ENCODE results near the gene CCNL2. TPM values are rescaled to one million over a fixed set of nuclear protein-coding genes. Genes with fewer than 3 reads are reported as not detected.
A peak's percentile ranks its signal among the peaks of the same experiment; 100 is the strongest.

CCNL2 gene
- total RNA-seq, 1 experiment from 2014 or later, result 142 TPM

- TF ChIP-seq ZBTB21 (CRISPR knock-in tag; IDR thresholded peaks at IDR 0.05; ENCODE audit: borderline replicate concordance) (no peak), SMAD3 (CRISPR knock-in tag; IDR thresholded peaks at IDR 0.05; ENCODE audit: borderline replicate concordance) (no peak), FOXK1 (CRISPR knock-in tag; IDR thresholded peaks at IDR 0.05) (peak; percentile 65), ZNF317 (CRISPR knock-in tag; IDR thresholded peaks at IDR 0.05; ENCODE audit: borderline replicate concordance, low read depth) (no peak), USF2 (CRISPR knock-in tag; IDR thresholded peaks at IDR 0.05) (no peak), JUN (CRISPR knock-in tag; IDR thresholded peaks at IDR 0.05) (no peak), SOX15 (CRISPR knock-in tag; IDR thresholded peaks at IDR 0.05) (no peak), ZNF416 (CRISPR knock-in tag; IDR thresholded peaks at IDR 0.05) (no peak), CREM (CRISPR knock-in tag; IDR thresholded peaks at IDR 0.05) (no peak), ETV6 (CRISPR knock-in tag; IDR thresholded peaks at IDR 0.05) (peak; percentile 61; the same call in 1 of the 2 replicates), SP1 (CRISPR knock-in tag; conservative IDR thresholded peaks at IDR 0.05) (no peak), AFF4 (CRISPR knock-in tag; IDR thresholded peaks at IDR 0.05; ENCODE audit: borderline replicate concordance) (no peak), ZNF138 (CRISPR knock-in tag; conservative IDR thresholded peaks at IDR 0.05) (no peak), ZNF532 (CRISPR knock-in tag; IDR thresholded peaks at IDR 0.05; ENCODE audit: borderline replicate concordance) (no peak), RORB (CRISPR knock-in tag; IDR thresholded peaks at IDR 0.05) (no peak), TP53 (CRISPR knock-in tag; IDR thresholded peaks at IDR 0.05) (no peak), NR3C1 (CRISPR knock-in tag; conservative IDR thresholded peaks at IDR 0.05; ENCODE audit: low read depth) (no peak), IRF1 (CRISPR knock-in tag; IDR thresholded peaks at IDR 0.05) (no peak)
- TF ChIP-seq, protein P1, sequence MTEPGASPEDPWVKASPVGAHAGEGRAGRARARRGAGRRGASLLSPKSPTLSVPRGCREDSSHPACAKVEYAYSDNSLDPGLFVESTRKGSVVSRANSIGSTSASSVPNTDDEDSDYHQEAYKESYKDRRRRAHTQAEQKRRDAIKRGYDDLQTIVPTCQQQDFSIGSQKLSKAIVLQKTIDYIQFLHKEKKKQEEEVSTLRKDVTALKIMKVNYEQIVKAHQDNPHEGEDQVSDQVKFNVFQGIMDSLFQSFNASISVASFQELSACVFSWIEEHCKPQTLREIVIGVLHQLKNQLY (CRISPR knock-in tag; IDR thresholded peaks at IDR 0.05), result no peak
- TF ChIP-seq, protein P2, sequence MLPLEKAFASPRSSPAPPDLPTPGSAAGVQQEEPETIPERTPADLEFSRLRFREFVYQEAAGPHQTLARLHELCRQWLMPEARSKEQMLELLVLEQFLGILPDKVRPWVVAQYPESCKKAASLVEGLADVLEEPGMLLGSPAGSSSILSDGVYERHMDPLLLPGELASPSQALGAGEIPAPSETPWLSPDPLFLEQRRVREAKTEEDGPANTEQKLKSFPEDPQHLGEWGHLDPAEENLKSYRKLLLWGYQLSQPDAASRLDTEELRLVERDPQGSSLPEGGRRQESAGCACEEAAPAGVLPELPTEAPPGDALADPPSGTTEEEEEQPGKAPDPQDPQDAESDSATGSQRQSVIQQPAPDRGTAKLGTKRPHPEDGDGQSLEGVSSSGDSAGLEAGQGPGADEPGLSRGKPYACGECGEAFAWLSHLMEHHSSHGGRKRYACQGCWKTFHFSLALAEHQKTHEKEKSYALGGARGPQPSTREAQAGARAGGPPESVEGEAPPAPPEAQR (CRISPR knock-in tag; IDR thresholded peaks at IDR 0.05), result no peak
- TF ChIP-seq, protein P3, sequence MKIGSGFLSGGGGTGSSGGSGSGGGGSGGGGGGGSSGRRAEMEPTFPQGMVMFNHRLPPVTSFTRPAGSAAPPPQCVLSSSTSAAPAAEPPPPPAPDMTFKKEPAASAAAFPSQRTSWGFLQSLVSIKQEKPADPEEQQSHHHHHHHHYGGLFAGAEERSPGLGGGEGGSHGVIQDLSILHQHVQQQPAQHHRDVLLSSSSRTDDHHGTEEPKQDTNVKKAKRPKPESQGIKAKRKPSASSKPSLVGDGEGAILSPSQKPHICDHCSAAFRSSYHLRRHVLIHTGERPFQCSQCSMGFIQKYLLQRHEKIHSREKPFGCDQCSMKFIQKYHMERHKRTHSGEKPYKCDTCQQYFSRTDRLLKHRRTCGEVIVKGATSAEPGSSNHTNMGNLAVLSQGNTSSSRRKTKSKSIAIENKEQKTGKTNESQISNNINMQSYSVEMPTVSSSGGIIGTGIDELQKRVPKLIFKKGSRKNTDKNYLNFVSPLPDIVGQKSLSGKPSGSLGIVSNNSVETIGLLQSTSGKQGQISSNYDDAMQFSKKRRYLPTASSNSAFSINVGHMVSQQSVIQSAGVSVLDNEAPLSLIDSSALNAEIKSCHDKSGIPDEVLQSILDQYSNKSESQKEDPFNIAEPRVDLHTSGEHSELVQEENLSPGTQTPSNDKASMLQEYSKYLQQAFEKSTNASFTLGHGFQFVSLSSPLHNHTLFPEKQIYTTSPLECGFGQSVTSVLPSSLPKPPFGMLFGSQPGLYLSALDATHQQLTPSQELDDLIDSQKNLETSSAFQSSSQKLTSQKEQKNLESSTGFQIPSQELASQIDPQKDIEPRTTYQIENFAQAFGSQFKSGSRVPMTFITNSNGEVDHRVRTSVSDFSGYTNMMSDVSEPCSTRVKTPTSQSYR (CRISPR knock-in tag; IDR thresholded peaks at IDR 0.05), result 0 out of 2 replicates have a peak, but pooled peaks have one; percentile 33
- TF ChIP-seq, protein P4, sequence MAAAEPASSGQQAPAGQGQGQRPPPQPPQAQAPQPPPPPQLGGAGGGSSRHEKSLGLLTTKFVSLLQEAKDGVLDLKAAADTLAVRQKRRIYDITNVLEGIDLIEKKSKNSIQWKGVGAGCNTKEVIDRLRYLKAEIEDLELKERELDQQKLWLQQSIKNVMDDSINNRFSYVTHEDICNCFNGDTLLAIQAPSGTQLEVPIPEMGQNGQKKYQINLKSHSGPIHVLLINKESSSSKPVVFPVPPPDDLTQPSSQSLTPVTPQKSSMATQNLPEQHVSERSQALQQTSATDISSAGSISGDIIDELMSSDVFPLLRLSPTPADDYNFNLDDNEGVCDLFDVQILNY (CRISPR knock-in tag; IDR thresholded peaks at IDR 0.05), result no peak
Observed at GRCh38 chr1:1353389-1354151, 45.6 kb downstream of the CCNL2 start (continued).

Measured in WTC11 (cell line).